ENCODE results near the gene NAALAD2. TPM values are rescaled to one million over a fixed set of nuclear protein-coding genes. Genes with fewer than 3 reads are reported as not detected.
"Not testable (repeated sequence)": the region's sequence is repeated elsewhere in the genome, so short reads cannot be mapped to it uniquely, and the experiment has no call there.

NAALAD2 gene
- total and polyA plus RNA-seq, 3 experiments from 2014 or later: not detected

DNA sequence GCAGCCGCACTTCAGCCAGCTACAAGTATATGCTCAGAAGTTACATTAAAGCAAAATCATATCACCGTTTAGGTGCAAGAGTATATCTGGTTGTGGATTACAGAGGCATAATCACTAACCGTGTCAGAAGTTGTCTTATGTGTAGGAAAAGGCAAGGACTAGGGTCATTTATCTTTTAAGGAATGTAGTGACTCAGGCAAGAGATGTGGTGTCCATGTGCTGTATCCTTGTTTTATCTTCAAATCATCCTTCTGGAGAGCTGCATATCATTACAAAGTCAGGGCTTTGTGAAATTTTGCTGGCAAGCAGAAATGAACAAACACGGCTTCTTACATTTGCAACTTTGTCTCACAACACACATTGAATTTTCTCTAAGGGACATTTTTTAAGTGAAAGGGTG is 101.1 kb downstream of the NAALAD2 start:
- H3K9me3 ChIP-seq (ENCODE audit: low read length): no peaks in the 10 kb centered on the region
- H3K27me3 ChIP-seq (ENCODE audit: insufficient read depth, low read length, poor library complexity, severe bottlenecking): no peaks in the 10 kb centered on the region
- H3K27ac Mint-ChIP-seq: no peak overlapping the region
- ChIA-PET POLR2A (no interaction called here), CTCF (interaction anchor here (1.2 kb wide), 1 partner anchor 31 kb away, joined by 5 read pairs; no protein-coding TSS in a partner anchor)
- H3K4me1 Mint-ChIP-seq: no peaks in the 10 kb centered on the region
- H3K27me3 Mint-ChIP-seq: peaks cover 2 to 7% of the 10 kb centered on the region in 2 donors
- no peak overlapping the region for H3K4me3 ChIP-seq (ENCODE audit: low read length)
- no peaks in the 10 kb centered on the region for H3K36me3 Mint-ChIP-seq
- no peaks in the 10 kb centered on the region for H3K36me3 ChIP-seq (ENCODE audit: insufficient read depth, low read length)
- H3K27ac ChIP-seq (ENCODE audit: low read depth, low read length): no peak overlapping the region
- H3K9me3 Mint-ChIP-seq: no peaks in the 10 kb centered on the region
- H3K4me1 ChIP-seq (ENCODE audit: insufficient read depth, low read length): no peaks in the 10 kb centered on the region
- no peak for DNase-seq
- no peak overlapping the region for H3K4me3 Mint-ChIP-seq

DNA sequence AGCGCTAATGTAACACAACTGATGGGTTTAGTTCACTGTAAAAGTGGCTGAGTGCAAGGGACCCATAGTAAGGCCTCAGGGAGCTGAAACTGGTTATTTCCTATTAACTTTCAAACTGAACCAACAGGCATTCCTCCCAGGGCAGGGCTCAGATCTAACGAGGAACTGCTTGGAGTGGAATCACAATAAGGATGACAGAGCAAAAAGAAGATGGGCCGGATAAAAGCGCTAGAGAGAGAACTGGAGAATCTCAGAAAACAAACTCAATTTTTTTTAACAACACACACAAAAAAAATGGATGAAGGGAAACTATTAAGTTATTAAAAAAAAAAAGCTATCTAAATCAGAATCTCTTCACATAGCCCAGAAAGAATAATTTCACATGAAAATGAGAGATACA is 102.5 kb downstream of the NAALAD2 start:
- POLR2A ChIA-PET: no interaction called here
- DNase-seq: no peak
- H3K4me3 ChIP-seq (ENCODE audit: low read length): no peak overlapping the region
- peaks cover 4 to 10% of the 10 kb centered on the region in 2 donors for H3K27me3 Mint-ChIP-seq
- CTCF ChIA-PET: interaction anchor here (1.2 kb wide), 1 partner anchor 32 kb away, joined by 5 read pairs; no protein-coding TSS in a partner anchor
- H3K4me1 Mint-ChIP-seq: no peaks in the 10 kb centered on the region
- H3K27ac Mint-ChIP-seq: no peak overlapping the region
- H3K36me3 ChIP-seq (ENCODE audit: insufficient read depth, low read length): no peaks in the 10 kb centered on the region
- no peaks in the 10 kb centered on the region for H3K27me3 ChIP-seq (ENCODE audit: insufficient read depth, low read length, poor library complexity, severe bottlenecking)
- no peaks in the 10 kb centered on the region for H3K9me3 ChIP-seq (ENCODE audit: low read length)
- H3K36me3 Mint-ChIP-seq: no peaks in the 10 kb centered on the region
- no peak overlapping the region for H3K27ac ChIP-seq (ENCODE audit: low read depth, low read length)
- H3K4me1 ChIP-seq (ENCODE audit: insufficient read depth, low read length): no peaks in the 10 kb centered on the region
- H3K4me3 Mint-ChIP-seq: no peak overlapping the region
- no peaks in the 10 kb centered on the region for H3K9me3 Mint-ChIP-seq

DNA sequence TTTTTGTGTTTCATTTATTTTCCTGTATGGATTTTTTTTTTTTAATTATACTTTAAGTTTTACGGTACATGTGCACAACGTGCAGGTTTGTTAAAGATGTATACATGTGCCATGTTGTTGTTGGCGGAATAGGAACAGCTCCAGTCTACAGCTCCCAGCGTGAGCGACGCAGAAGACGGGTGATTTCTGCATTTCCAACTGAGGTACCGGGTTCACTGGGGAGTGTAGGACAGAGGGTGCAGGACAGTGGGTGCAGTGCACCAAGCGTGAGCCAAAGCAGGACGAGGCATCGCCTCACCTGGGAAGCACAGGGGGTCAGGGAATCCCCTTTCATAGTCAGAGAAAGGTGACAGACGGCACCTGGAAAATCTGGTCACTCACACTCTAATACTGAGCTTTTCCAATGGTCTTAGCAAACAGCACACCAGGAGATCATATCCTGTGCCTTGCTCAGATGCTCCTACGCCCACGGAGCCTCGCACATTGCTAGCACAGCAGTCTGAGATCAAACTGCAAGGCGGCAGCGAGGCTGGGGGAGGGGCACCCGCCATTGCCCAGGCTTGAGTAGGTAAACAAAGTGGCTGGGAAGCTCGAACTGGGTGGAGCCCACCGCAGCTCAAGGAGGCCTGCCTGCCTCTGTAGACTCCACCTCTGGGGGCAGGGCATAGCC is 105.6 kb downstream of the NAALAD2 start:
- H3K27me3 Mint-ChIP-seq: peaks cover 6 to 37% of the 10 kb centered on the region in 2 donors
- H3K9me3 ChIP-seq (ENCODE audit: low read length); H3K27me3 ChIP-seq (ENCODE audit: insufficient read depth, low read length, poor library complexity, severe bottlenecking); H3K9me3 Mint-ChIP-seq; H3K4me3 ChIP-seq (ENCODE audit: low read length); H3K27ac ChIP-seq (ENCODE audit: low read depth, low read length); H3K4me1 ChIP-seq (ENCODE audit: insufficient read depth, low read length); H3K36me3 ChIP-seq (ENCODE audit: insufficient read depth, low read length); H3K4me1 Mint-ChIP-seq; CTCF ChIA-PET; H3K36me3 Mint-ChIP-seq; H3K27ac Mint-ChIP-seq; H3K4me3 Mint-ChIP-seq; POLR2A ChIA-PET: not testable (repeated sequence)
- peak in 1 of 5 donors; percentile 12 for DNase-seq

DNA sequence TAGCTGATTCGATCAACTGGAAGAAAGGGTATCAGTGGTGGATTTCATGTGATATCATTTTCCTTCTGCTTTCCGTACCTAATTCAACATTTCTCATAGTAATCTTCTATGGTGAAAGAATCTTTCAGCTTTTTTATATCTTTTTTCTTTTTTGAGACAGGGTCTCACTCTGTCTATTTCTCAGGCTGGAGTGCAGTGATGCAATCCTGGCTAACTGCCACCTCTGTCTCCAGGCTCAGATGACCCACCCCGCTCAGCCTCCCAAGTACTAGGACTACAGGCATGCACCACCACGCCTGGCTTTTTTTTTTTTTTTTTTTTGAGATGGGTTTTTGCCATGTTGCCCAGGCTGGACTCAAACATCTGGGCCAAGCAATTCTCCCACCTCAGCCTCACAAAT is 107.0 kb downstream of the NAALAD2 start:
- Histone ChIP-seq H3K4me1 (ENCODE audit: insufficient read depth, low read length) (no peaks in the 10 kb centered on the region), H3K9me3 (ENCODE audit: low read length) (no peaks in the 10 kb centered on the region), H3K27ac (ENCODE audit: low read depth, low read length) (no peak overlapping the region), H3K4me3 (ENCODE audit: low read length) (no peak overlapping the region), H3K27me3 (ENCODE audit: insufficient read depth, low read length, poor library complexity, severe bottlenecking) (no peaks in the 10 kb centered on the region), H3K36me3 (ENCODE audit: insufficient read depth, low read length) (no peaks in the 10 kb centered on the region)
- ChIA-PET CTCF (no interaction called here), POLR2A (no interaction called here)
- Mint-ChIP-seq H3K36me3 (no peaks in the 10 kb centered on the region), H3K9me3 (no peaks in the 10 kb centered on the region), H3K27ac (no peak overlapping the region), H3K4me3 (no peak overlapping the region), H3K4me1 (peaks cover 0 to 6% (median 4%) of the 10 kb centered on the region in 3 donors), H3K27me3 (peaks cover 10 to 46% of the 10 kb centered on the region in 2 donors)
- DNase-seq: no peak

Other genes starting within 250 kb of the NAALAD2 start
- gene TRIM49D1, start 212.4 kb upstream of the NAALAD2 start, total RNA-seq: not detected
- gene TRIM49D1, start 212.4 kb upstream of the NAALAD2 start, polyA plus RNA-seq: not detected
- gene TRIM49D2, start 210.6 kb upstream of the NAALAD2 start, total RNA-seq: not detected
- gene TRIM49D2, start 210.6 kb upstream of the NAALAD2 start, polyA plus RNA-seq: not detected
- gene TRIM64, start 168.6 kb upstream of the NAALAD2 start, total RNA-seq: not detected
- not detected for gene TRIM64, start 168.6 kb upstream of the NAALAD2 start, polyA plus RNA-seq
- not detected for gene TRIM49C, start 103.6 kb upstream of the NAALAD2 start, total RNA-seq
- gene TRIM49C, start 103.6 kb upstream of the NAALAD2 start, polyA plus RNA-seq: not detected
- gene UBTFL1, start 48.7 kb upstream of the NAALAD2 start, total RNA-seq: not detected
- not detected for gene UBTFL1, start 48.7 kb upstream of the NAALAD2 start, polyA plus RNA-seq
- 100 to 1,000 TPM; 115 to 121 TPM for gene CHORDC1, start 88.4 kb downstream of the NAALAD2 start, total RNA-seq
- 31.9 TPM for gene CHORDC1, start 88.4 kb downstream of the NAALAD2 start, polyA plus RNA-seq

Measured in CD8-positive, alpha-beta memory T cell (primary cell).